ENCODE measurements around the gene KRTAP9-9. TPM values are rescaled to one million over a fixed set of nuclear protein-coding genes. Genes with fewer than 3 reads are reported as not detected.

Gene KRTAP9-9
- total and polyA plus RNA-seq, 2 of the 8 experiments (the other 6 are each of a cell fraction or from before 2014, with no cell fraction given) = not detected

- 92% methylated on average over 5 of the region's 5 CpGs; no CpG with 5 or more reads in 1 of the 2 experiments for WGBS, 2 experiments (ENCODE audit: extremely low coverage in 1 of 2, insufficient coverage in 1 of 2, insufficient read length in 1 of 2, insufficient replicate concordance in 2 of 2, low coverage in 1 of 2, low lambda C conversion rate in 2 of 2, missing lambda C conversion rate in 1 of 2)
- Histone ChIP-seq H3K79me1 (ENCODE audit: low read depth, low read length) (no peaks in the 10 kb centered on the region), H3K9ac (replicated peaks in 1 of 4; ENCODE audit: extremely low read depth in 1 of 4, low read depth in 3 of 4, low read length in 3 of 4) (no peak overlapping the region), H3K56ac (replicated peaks; ENCODE audit: insufficient read length, low read depth, low read length) (no peak overlapping the region), H4K20me1 (replicated peaks in 1 of 2; ENCODE audit: control insufficient read depth in 1 of 2, insufficient read depth in 2 of 2, low read length in 2 of 2) (no peaks in the 10 kb centered on the region), H3K27me3 (replicated peaks in 1 of 4; ENCODE audit: control insufficient read depth in 3 of 4, extremely low read depth in 1 of 4, insufficient read depth in 3 of 4, low read length in 3 of 4) (no peaks in the 10 kb centered on the region; a peak in 1 of 7 replicates), H4K5ac (ENCODE audit: insufficient read length, low read depth, low read length) (no peak overlapping the region), H3K9me3 (ENCODE audit: insufficient read depth in 2 of 2, low read depth in 1 of 2, low read length in 1 of 2) (no peaks in the 10 kb centered on the region; a peak in 1 of 4 replicates), H3K4me1 (replicated peaks in 1 of 4; ENCODE audit: control insufficient read depth in 3 of 4, insufficient read depth in 4 of 4, low read length in 3 of 4) (no peaks in the 10 kb centered on the region; a peak in 1 of 7 replicates), H3K36me3 (ENCODE audit: control insufficient read depth in 2 of 4, insufficient read depth in 4 of 4, low read length in 3 of 4) (no peaks in the 10 kb centered on the region), H2BK15ac (ENCODE audit: low read length) (no peak overlapping the region), H3K14ac (ENCODE audit: insufficient read length) (no peak overlapping the region), H3K79me2 (ENCODE audit: control insufficient read depth in 1 of 2, insufficient read depth in 2 of 2, low read length in 2 of 2) (no peaks in the 10 kb centered on the region), H3K23ac (ENCODE audit: insufficient read length) (no peak overlapping the region), H2BK120ac (replicated peaks; ENCODE audit: low read depth, low read length) (no peak overlapping the region), H2AK5ac (ENCODE audit: low read depth, low read length) (no peak overlapping the region), H4K8ac (ENCODE audit: extremely low read depth, insufficient read depth, low read length) (no peak overlapping the region), H2BK5ac (ENCODE audit: low read depth, low read length) (no peak overlapping the region), H4K91ac (replicated peaks; ENCODE audit: insufficient read length, low read length) (no peak overlapping the region), H2AFZ (ENCODE audit: low read length) (no peak overlapping the region), H2BK12ac (ENCODE audit: low read depth, low read length) (no peak overlapping the region), H3K18ac (ENCODE audit: extremely low read depth, low read length) (no peak overlapping the region), H3K4me3 (ENCODE audit: extremely low read depth in 1 of 4, insufficient read depth in 2 of 4, low read depth in 3 of 4, low read length in 4 of 4) (no peak overlapping the region), H3K23me2 (ENCODE audit: low read depth, low read length) (no peaks in the 10 kb centered on the region; the same call in 1 of the 2 replicates), H2BK20ac (ENCODE audit: low read length) (no peak overlapping the region), H3K27ac (ENCODE audit: low read depth, low read length) (no peak overlapping the region), H3K4ac (replicated peaks; ENCODE audit: insufficient read length, low read depth, low read length) (no peak overlapping the region), H3K4me2 (ENCODE audit: insufficient read depth in 1 of 2, low read depth in 2 of 2, low read length in 2 of 2) (no peak overlapping the region)
- ChIA-PET POLR2A (ENCODE audit: partially characterized antibody) (no interaction called here), CTCF (ENCODE audit: partially characterized antibody) (interaction anchor here (0.8 to 1.8 kb wide), 4 partner anchors 21 to 347 kb away, joined by 3 to 7 read pairs (median 4); no protein-coding TSS in a partner anchor)
- DNase-seq (ENCODE audit: low read depth in 1 of 2, low spot score in 2 of 2) = no peak
- no peak for FAIRE-seq
- no peak for TF ChIP-seq PHF8 (conservative IDR thresholded peaks at IDR 0.05; ENCODE audit: low read depth, low read length)
- no peak for TF ChIP-seq CREB1 (IDR thresholded peaks at IDR 0.05)
- TF ChIP-seq CTBP2 (IDR thresholded peaks at IDR 0.05; ENCODE audit: borderline replicate concordance, insufficient read depth, insufficient read length, low read length) = no peak
- no peak for TF ChIP-seq KDM5A (IDR thresholded peaks at IDR 0.05; ENCODE audit: low read length)
- TF ChIP-seq BRCA1 (IDR thresholded peaks at IDR 0.05; ENCODE audit: low read depth, low read length) = no peak
- TF ChIP-seq POLR2AphosphoS5 (IDR thresholded peaks at IDR 0.05; ENCODE audit: low read depth, low read length) = no peak
- TF ChIP-seq SP4 (IDR thresholded peaks at IDR 0.05; ENCODE audit: low read length) = no peak
- no peak for TF ChIP-seq NANOG (IDR thresholded peaks at IDR 0.05; ENCODE audit: insufficient read depth, low read depth, low read length, poor library complexity, severe bottlenecking)
- no peak for TF ChIP-seq USF2 (IDR thresholded peaks at IDR 0.05; ENCODE audit: low read length)
- TF ChIP-seq HDAC6 (IDR thresholded peaks at IDR 0.05; ENCODE audit: low read depth, low read length) = no peak
- TF ChIP-seq NRF1 (IDR thresholded peaks at IDR 0.05; ENCODE audit: low read depth, low read length) = no peak
Measured at GRCh38 chr17:41301204-41301790, 46.1 kb downstream of the KRTAP9-9 start.

Measured in H1 (cell line).